Thyroid gland (tissue), 4 donors: Measurements from ENCODE around the gene CHDH. TPM values are rescaled to one million over a fixed set of nuclear protein-coding genes. Genes with fewer than 3 reads are reported as not detected.

Experiments
- DNase-seq, 2 donors: peaks; one replicate each; pipeline ENCODE4 v3.0.0-alpha.2; 2019
- H3K27ac ChIP-seq, 3 donors: fragments of 200-600 bp; sonication (generic); 1 replicate in 2 of 3; 2 replicates in 1 of 3; pipeline ENCODE4 v1.5.1; 2016 to 2019; ENCODE audit warnings: mild to moderate bottlenecking in 1 of 3, moderate library complexity in 1 of 3
- H3K27me3 ChIP-seq: fragments of 200-600 bp; sonication (generic); one replicate; pipeline ENCODE4 v1.5.1; 2019
- H3K36me3 ChIP-seq, 2 donors: fragments of 200-600 bp; sonication (generic); one replicate each; pipeline ENCODE4 v1.5.1; 2016 to 2019
- H3K4me1 ChIP-seq, 2 donors: fragments of 200-600 bp; sonication (generic); one replicate each; pipeline ENCODE4 v1.5.1; 2017 to 2019
- H3K4me3 ChIP-seq, 3 donors: fragments of 200-600 bp; sonication (generic); replicated peaks in 1 of 3; 1 replicate in 2 of 3; 2 replicates in 1 of 3; pipeline ENCODE4 v1.5.1; 2016; ENCODE audit warnings: mild to moderate bottlenecking in 1 of 3
- H3K9me3 ChIP-seq: fragments of 200-600 bp; sonication (generic); one replicate; pipeline ENCODE4 v1.5.1; 2017
- CTCF ChIP-seq, 6 experiments: fragments of 200-600 bp in 3 of 6; fragments of 450-650 bp in 3 of 6; sonication (generic) in 3 of 6; IDR thresholded peaks; one replicate each; pipeline ENCODE4 v1.5.1; 2016 to 2019; ENCODE audit warnings: antibody characterized with exemption in 6 of 6, mild to moderate bottlenecking in 2 of 6, inconsistent platforms in 1 of 6, moderate library complexity in 1 of 6
- POLR2A ChIP-seq, 2 donors: fragments of 450-650 bp; IDR thresholded peaks; one replicate each; pipeline ENCODE4 v1.6.1; 2017; ENCODE audit warnings: antibody characterized with exemption in 2 of 2, mild to moderate bottlenecking in 2 of 2, moderate library complexity in 1 of 2
- WGBS, 2 donors: methylation state at CpG; one replicate each; pipeline ENCODE4 v1.1.5; 2017; 5-methylcytosine and 5-hydroxymethylcytosine counted together
- intact Hi-C: fragments of 100-400 bp; cut with DNase I; formaldehyde crosslinking; loops from one replicate; pipeline ENCODE4 v1.15.1; 2023
- total RNA-seq, 4 donors: library from RNA; depleted of rRNA; stranded (reverse); fragments of >200 nt; gene quantifications; one replicate each; pipeline ENCODE4 v1.2.3, GENCODE V29; 2016

The CHDH gene
- total RNA-seq, 4 donors from 2014 or later, result 4.7 to 26.9 (median 11.1) TPM

GRCh38 chr3:53776494-53777101 lies 69.6 kb downstream of the CHDH start:
- no peak for TF ChIP-seq CTCF (IDR thresholded peaks at IDR 0.05)
- no peak for TF ChIP-seq POLR2A (IDR thresholded peaks at IDR 0.05)
- H3K4me3 ChIP-seq, result no peak overlapping the region
- intact Hi-C loops, result no loop called here
- H3K27me3 ChIP-seq, result no peaks in the 10 kb centered on the region
- no peaks in the 10 kb centered on the region for H3K36me3 ChIP-seq
- WGBS, 2 donors, result 71 to 77% methylated on average over 9 of the region's 9 CpGs
- H3K4me1 ChIP-seq, result peaks cover 12 to 23% of the 10 kb centered on the region in 2 donors
- H3K27ac ChIP-seq, result no peak overlapping the region
- no peaks in the 10 kb centered on the region for H3K9me3 ChIP-seq
- peak; percentile 4 to 10 for DNase-seq

GRCh38 chr3:53775834-53776251 lies 70.4 kb downstream of the CHDH start:
- Histone ChIP-seq H3K9me3 (no peaks in the 10 kb centered on the region), H3K36me3 (no peaks in the 10 kb centered on the region), H3K4me3 (no peak overlapping the region), H3K27me3 (no peaks in the 10 kb centered on the region), H3K4me1 (peaks cover 12 to 23% of the 10 kb centered on the region in 2 donors), H3K27ac (no peak overlapping the region)
- no peak for TF ChIP-seq CTCF (IDR thresholded peaks at IDR 0.05)
- TF ChIP-seq POLR2A (IDR thresholded peaks at IDR 0.05), result no peak
- intact Hi-C loops, result no loop called here
- 77 to 81% methylated on average over 5 of the region's 5 CpGs for WGBS, 2 donors
- no peak for DNase-seq

GRCh38 chr3:53775018-53775417 lies 71.2 kb downstream of the CHDH start:
- intact Hi-C loops, result no loop called here
- TF ChIP-seq CTCF (IDR thresholded peaks at IDR 0.05) (no peak), POLR2A (IDR thresholded peaks at IDR 0.05) (no peak)
- Histone ChIP-seq H3K27me3 (no peaks in the 10 kb centered on the region), H3K36me3 (no peaks in the 10 kb centered on the region), H3K4me1 (peaks cover 12 to 23% of the 10 kb centered on the region in 2 donors), H3K4me3 (no peak overlapping the region), H3K27ac (no peak overlapping the region), H3K9me3 (no peaks in the 10 kb centered on the region)
- WGBS, 2 donors, result 85 to 90% methylated on average over 5 of the region's 5 CpGs
- no peak for DNase-seq

- DNase-seq, result no peak
- intact Hi-C loops, result no loop called here
- 84 to 93% methylated on average over 8 of the region's 8 CpGs for WGBS, 2 donors
- Histone ChIP-seq H3K4me1 (peaks cover 12 to 23% of the 10 kb centered on the region in 2 donors), H3K9me3 (no peaks in the 10 kb centered on the region), H3K27me3 (no peaks in the 10 kb centered on the region), H3K27ac (no peak overlapping the region), H3K4me3 (no peak overlapping the region), H3K36me3 (no peaks in the 10 kb centered on the region)
- TF ChIP-seq POLR2A (IDR thresholded peaks at IDR 0.05), result no peak
- TF ChIP-seq CTCF (IDR thresholded peaks at IDR 0.05), result no peak
Observed at GRCh38 chr3:53774414-53774813, 71.8 kb downstream of the CHDH start.

GRCh38 chr3:53773611-53774368 lies 72.4 kb downstream of the CHDH start:
- no peaks in the 10 kb centered on the region for H3K9me3 ChIP-seq
- peaks cover 12 to 23% of the 10 kb centered on the region in 2 donors for H3K4me1 ChIP-seq
- no peak overlapping the region for H3K4me3 ChIP-seq
- no peak for TF ChIP-seq POLR2A (IDR thresholded peaks at IDR 0.05)
- TF ChIP-seq CTCF (IDR thresholded peaks at IDR 0.05), result no peak
- peak overlapping the region; percentile 4 to 65 (median 61) for H3K27ac ChIP-seq
- DNase-seq, result peak; percentile 30 to 38
- WGBS, 2 donors, result 76% methylated on average over 10 of the region's 10 CpGs
- no peaks in the 10 kb centered on the region for H3K36me3 ChIP-seq
- H3K27me3 ChIP-seq, result no peaks in the 10 kb centered on the region
- intact Hi-C loops, result no loop called here
